Astrocyte (in vitro differentiated cells and primary cell): Measurements from ENCODE around the gene ENOX1. TPM values are rescaled to one million over a fixed set of nuclear protein-coding genes. Genes with fewer than 3 reads are reported as not detected.

Experiments
- DNase-seq: peaks from one replicate; pipeline ENCODE4 v3.0.0-alpha.2; 2010; ENCODE audit warnings: low read depth
- FAIRE-seq: peaks from 2 replicates; lab custom pipeline; 2011; peaks lifted over from hg19 to GRCh38; lab: Jason Lieb, UNC
- H2AFZ ChIP-seq: 2 replicates; pipeline ENCODE4 v1.6.0; 2012; ENCODE audit warnings: low read depth, low read length, inconsistent platforms
- H3K27ac ChIP-seq: 2 replicates; pipeline ENCODE4 v1.5.1; 2011; ENCODE audit warnings: low read depth, low read length, inconsistent platforms
- H3K27me3 ChIP-seq: 2 replicates; pipeline ENCODE4 v1.6.0; 2011; ENCODE audit warnings: low read length, inconsistent platforms; ENCODE audit not compliant: insufficient read depth
- H3K36me3 ChIP-seq: 2 replicates; pipeline ENCODE4 v1.5.1; 2011; ENCODE audit warnings: low read length, inconsistent platforms; ENCODE audit not compliant: insufficient read depth
- H3K4me1 ChIP-seq: 2 replicates; pipeline ENCODE4 v1.5.1; 2011; ENCODE audit warnings: low read length, inconsistent platforms; ENCODE audit not compliant: insufficient read depth
- H3K4me2 ChIP-seq: 2 replicates; pipeline ENCODE4 v1.6.0; 2012; ENCODE audit warnings: low read length, inconsistent platforms
- H3K4me3 ChIP-seq: 2 replicates; pipeline ENCODE4 v1.5.1; 2011; ENCODE audit warnings: low read depth, mild to moderate bottlenecking, low read length, inconsistent platforms; ENCODE audit not compliant: insufficient read depth
- H3K79me2 ChIP-seq: 2 replicates; pipeline ENCODE4 v1.6.0; 2012; ENCODE audit warnings: mild to moderate bottlenecking, low read length, inconsistent platforms; ENCODE audit not compliant: insufficient read depth
- H3K9ac ChIP-seq: 2 replicates; pipeline ENCODE4 v1.6.0; 2012; ENCODE audit warnings: mild to moderate bottlenecking, low read length, inconsistent platforms
- H3K9me3 ChIP-seq: 2 replicates; pipeline ENCODE4 v1.5.1; 2012; ENCODE audit warnings: low read depth, mild to moderate bottlenecking, low read length, inconsistent platforms; ENCODE audit not compliant: insufficient read depth
- H4K20me1 ChIP-seq: 2 replicates; pipeline ENCODE4 v1.6.0; 2012; ENCODE audit warnings: low read length, inconsistent platforms; ENCODE audit not compliant: insufficient read depth
- H3K27ac Mint-ChIP-seq: one replicate; pipeline ENCODE4 v1.8.0; 2021; ENCODE audit warnings: mild to moderate bottlenecking, mixed read lengths; ENCODE audit not compliant: unreplicated experiment
- H3K27me3 Mint-ChIP-seq: one replicate; pipeline ENCODE4 v1.8.0; 2021; ENCODE audit warnings: low read depth, mixed read lengths; ENCODE audit not compliant: unreplicated experiment
- H3K36me3 Mint-ChIP-seq: one replicate; pipeline ENCODE4 v1.8.0; 2021; ENCODE audit warnings: low read depth, mixed read lengths; ENCODE audit not compliant: unreplicated experiment
- H3K4me1 Mint-ChIP-seq: one replicate; pipeline ENCODE4 v1.8.0; 2021; ENCODE audit warnings: low read depth, mixed read lengths; ENCODE audit not compliant: unreplicated experiment
- H3K4me3 Mint-ChIP-seq: one replicate; pipeline ENCODE4 v1.8.0; 2021; ENCODE audit warnings: mild to moderate bottlenecking, moderate library complexity, mixed read lengths; ENCODE audit not compliant: unreplicated experiment
- H3K9me3 Mint-ChIP-seq: one replicate; pipeline ENCODE4 v1.8.0; 2021; ENCODE audit warnings: mild to moderate bottlenecking, mixed read lengths; ENCODE audit not compliant: unreplicated experiment
- EZH2 ChIP-seq: IDR thresholded peaks from 2 replicates; pipeline ENCODE4 v1.6.1; 2012; ENCODE audit warnings: mild to moderate bottlenecking, low read length, inconsistent platforms; ENCODE audit not compliant: insufficient read depth
- total RNA-seq: library from RNA; stranded (reverse); gene quantifications from 2 replicates; pipeline ENCODE4 v1.2.1, GENCODE V29; 2021
- TF ChIP-seq, protein P1 (sequence below): IDR thresholded peaks from 2 replicates; pipeline ENCODE4 v1.5.1; 2011; ENCODE audit warnings: low read depth, mild to moderate bottlenecking, inconsistent platforms, low read length, moderate library complexity; ENCODE audit not compliant: insufficient read depth

The ENOX1 gene
- total RNA-seq, 1 donor from 2014 or later: 2.3 TPM

DNA sequence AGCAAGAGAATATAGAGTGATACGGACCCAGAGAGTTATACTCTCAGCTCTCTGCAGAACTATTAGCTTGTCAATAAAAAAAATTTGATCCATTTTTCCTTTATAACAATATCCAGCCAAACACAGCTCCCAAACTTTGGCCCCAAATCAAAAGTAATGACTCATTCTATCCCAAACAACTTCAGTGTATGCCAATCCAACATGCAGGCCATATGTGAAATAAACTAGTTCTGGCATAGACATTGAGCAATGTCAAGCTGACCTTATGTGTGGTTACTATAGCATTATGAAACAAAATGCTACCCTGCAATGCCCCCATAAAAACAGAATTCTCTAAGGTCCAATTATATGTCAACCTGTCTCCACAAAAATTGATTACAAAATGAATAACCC is 553.9 kb downstream of the ENOX1 start:
- no peak overlapping the region for H3K9ac ChIP-seq
- H3K27ac ChIP-seq: no peak overlapping the region
- H3K9me3 ChIP-seq: no peaks in the 10 kb centered on the region
- H3K4me1 Mint-ChIP-seq: peaks cover 14% of the 10 kb centered on the region
- H3K27ac Mint-ChIP-seq: no peak overlapping the region
- FAIRE-seq (no peak), DNase-seq (peak; percentile 64)
- no peaks in the 10 kb centered on the region for H3K27me3 Mint-ChIP-seq
- H3K4me3 ChIP-seq: no peak overlapping the region
- no peaks in the 10 kb centered on the region for H3K4me1 ChIP-seq
- no peaks in the 10 kb centered on the region for H3K36me3 ChIP-seq
- H3K4me2 ChIP-seq: no peak overlapping the region
- no peaks in the 10 kb centered on the region for H4K20me1 ChIP-seq
- no peak overlapping the region for H2AFZ ChIP-seq
- no peak overlapping the region for H3K4me3 Mint-ChIP-seq
- no peaks in the 10 kb centered on the region for H3K36me3 Mint-ChIP-seq
- H3K9me3 Mint-ChIP-seq: no peaks in the 10 kb centered on the region
- no peaks in the 10 kb centered on the region for H3K27me3 ChIP-seq
- TF ChIP-seq, protein P1, sequence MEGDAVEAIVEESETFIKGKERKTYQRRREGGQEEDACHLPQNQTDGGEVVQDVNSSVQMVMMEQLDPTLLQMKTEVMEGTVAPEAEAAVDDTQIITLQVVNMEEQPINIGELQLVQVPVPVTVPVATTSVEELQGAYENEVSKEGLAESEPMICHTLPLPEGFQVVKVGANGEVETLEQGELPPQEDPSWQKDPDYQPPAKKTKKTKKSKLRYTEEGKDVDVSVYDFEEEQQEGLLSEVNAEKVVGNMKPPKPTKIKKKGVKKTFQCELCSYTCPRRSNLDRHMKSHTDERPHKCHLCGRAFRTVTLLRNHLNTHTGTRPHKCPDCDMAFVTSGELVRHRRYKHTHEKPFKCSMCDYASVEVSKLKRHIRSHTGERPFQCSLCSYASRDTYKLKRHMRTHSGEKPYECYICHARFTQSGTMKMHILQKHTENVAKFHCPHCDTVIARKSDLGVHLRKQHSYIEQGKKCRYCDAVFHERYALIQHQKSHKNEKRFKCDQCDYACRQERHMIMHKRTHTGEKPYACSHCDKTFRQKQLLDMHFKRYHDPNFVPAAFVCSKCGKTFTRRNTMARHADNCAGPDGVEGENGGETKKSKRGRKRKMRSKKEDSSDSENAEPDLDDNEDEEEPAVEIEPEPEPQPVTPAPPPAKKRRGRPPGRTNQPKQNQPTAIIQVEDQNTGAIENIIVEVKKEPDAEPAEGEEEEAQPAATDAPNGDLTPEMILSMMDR: no peak
- TF ChIP-seq EZH2: no peak
- no peaks in the 10 kb centered on the region for H3K79me2 ChIP-seq

- Histone ChIP-seq H3K9me3 (no peaks in the 10 kb centered on the region), H3K79me2 (no peaks in the 10 kb centered on the region), H3K4me3 (no peak overlapping the region), H3K27me3 (no peaks in the 10 kb centered on the region), H3K4me1 (no peaks in the 10 kb centered on the region), H3K27ac (no peak overlapping the region), H4K20me1 (no peaks in the 10 kb centered on the region), H3K9ac (no peak overlapping the region), H3K4me2 (no peak overlapping the region), H2AFZ (no peak overlapping the region), H3K36me3 (no peaks in the 10 kb centered on the region)
- Mint-ChIP-seq H3K36me3 (no peaks in the 10 kb centered on the region), H3K4me3 (no peak overlapping the region), H3K4me1 (peaks cover 14% of the 10 kb centered on the region), H3K27me3 (no peaks in the 10 kb centered on the region), H3K9me3 (no peaks in the 10 kb centered on the region), H3K27ac (no peak overlapping the region)
- DNase-seq (peak; percentile 72), FAIRE-seq (no peak)
- no peak for TF ChIP-seq EZH2
- TF ChIP-seq, protein P1: no peak
Observed at GRCh38 chr13:43232144-43232872, 554.5 kb downstream of the ENOX1 start.

DNA sequence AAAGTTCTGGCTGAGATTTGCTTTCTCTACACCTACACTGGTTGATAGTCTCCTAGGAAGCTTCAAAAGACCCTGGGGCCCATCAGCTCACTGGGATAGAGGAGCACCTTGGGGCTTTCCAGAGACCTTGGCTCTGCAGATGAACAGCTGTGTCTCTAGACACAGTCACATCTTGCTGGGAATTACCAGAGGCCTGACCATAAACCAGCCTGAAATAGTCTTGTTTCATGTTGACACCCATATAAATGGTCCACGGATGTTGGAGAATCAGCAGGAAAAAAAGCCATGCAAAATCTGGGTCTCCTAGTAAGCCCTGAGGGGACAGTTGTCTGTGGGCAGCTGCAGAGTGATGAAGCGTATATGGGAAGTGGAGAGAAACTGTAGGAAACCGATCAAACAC is 555.8 kb downstream of the ENOX1 start:
- peak; percentile 8 for DNase-seq
- no peak for FAIRE-seq
- no peaks in the 10 kb centered on the region for H3K36me3 Mint-ChIP-seq
- Histone ChIP-seq H3K4me3 (no peak overlapping the region), H3K9ac (no peak overlapping the region), H3K4me1 (no peaks in the 10 kb centered on the region), H3K27me3 (no peaks in the 10 kb centered on the region), H3K4me2 (no peak overlapping the region), H2AFZ (no peak overlapping the region), H3K79me2 (no peaks in the 10 kb centered on the region), H3K36me3 (no peaks in the 10 kb centered on the region), H3K9me3 (no peaks in the 10 kb centered on the region), H4K20me1 (no peaks in the 10 kb centered on the region), H3K27ac (no peak overlapping the region)
- H3K4me3 Mint-ChIP-seq: no peak overlapping the region
- no peak overlapping the region for H3K27ac Mint-ChIP-seq
- TF ChIP-seq, protein P1: no peak
- no peak for TF ChIP-seq EZH2
- no peaks in the 10 kb centered on the region for H3K27me3 Mint-ChIP-seq
- peaks cover 14% of the 10 kb centered on the region for H3K4me1 Mint-ChIP-seq
- no peaks in the 10 kb centered on the region for H3K9me3 Mint-ChIP-seq
